PC-9 (cell line): ENCODE data around the gene NFATC1. TPM values are rescaled to one million over a fixed set of nuclear protein-coding genes. Genes with fewer than 3 reads are reported as not detected.

ENCODE experiments used
- BruUV-seq: library from RNA; stranded (reverse); fragments of 400-500 nt; replicated peaks from 2 replicates; lab custom pipeline; 2021; lab: Mats Ljungman, UMichigan
- CTCF ChIA-PET: fragments of 300-600 bp; sonication (Branson Sonifier 250); formaldehyde crosslinking; loops from one replicate; lab custom pipeline; 2022; ENCODE audit warnings: antibody characterized with exemption; lab: Charles Lee
- POLR2A ChIA-PET: fragments of 300-600 bp; sonication (Branson Sonifier 250); formaldehyde crosslinking; loops from one replicate; lab custom pipeline; 2022; ENCODE audit warnings: antibody characterized with exemption; ENCODE audit not compliant: unreplicated experiment; lab: Charles Lee
- DNase-seq, 2 experiments: peaks; one replicate each; pipeline versions ENCODE4 v3.0.0 to v3.0.0-alpha.2; 2015 to 2022; ENCODE audit warnings: mixed read lengths in 1 of 2
- H2AFZ ChIP-seq: fragments of 200-600 bp; sonication (generic); 2 replicates; pipeline ENCODE4 v1.8.1; 2017; ENCODE audit warnings: antibody characterized with exemption
- H3F3A ChIP-seq: fragments of 200-600 bp; sonication (generic); 2 replicates; pipeline ENCODE4 v1.8.1; 2017; ENCODE audit warnings: antibody characterized with exemption, mild to moderate bottlenecking, low read depth; ENCODE audit not compliant: insufficient read depth
- H3K27ac ChIP-seq: fragments of 200-600 bp; sonication (generic); 2 replicates; pipeline ENCODE4 v1.6.1; 2016; ENCODE audit warnings: mixed run types
- H3K27me3 ChIP-seq: fragments of 200-600 bp; sonication (generic); 2 replicates; pipeline ENCODE4 v1.6.1; 2016; ENCODE audit warnings: low read depth, mixed run types; ENCODE audit not compliant: insufficient read depth
- H3K36me3 ChIP-seq: fragments of 200-600 bp; sonication (generic); 2 replicates; pipeline ENCODE4 v1.6.1; 2016; ENCODE audit warnings: low read depth, mixed run types
- H3K4me1 ChIP-seq: fragments of 200-600 bp; sonication (generic); replicated peaks from 2 replicates; pipeline ENCODE4 v1.6.1; 2016; ENCODE audit warnings: mixed run types; ENCODE audit not compliant: insufficient read depth
- H3K4me2 ChIP-seq: fragments of 200-600 bp; sonication (generic); 2 replicates; pipeline ENCODE4 v1.6.1; 2017; ENCODE audit warnings: mixed run types
- H3K4me3 ChIP-seq: fragments of 200-600 bp; sonication (generic); 2 replicates; pipeline ENCODE4 v1.6.1; 2016; ENCODE audit warnings: mixed run types
- H3K79me2 ChIP-seq: fragments of 200-600 bp; sonication (generic); 2 replicates; pipeline ENCODE4 v1.6.1; 2017; ENCODE audit warnings: low read depth, mixed run types
- H3K9me2 ChIP-seq: fragments of 200-600 bp; sonication (generic); 2 replicates; pipeline ENCODE4 v1.8.1; 2017; ENCODE audit warnings: mild to moderate bottlenecking; ENCODE audit not compliant: insufficient read depth
- H3K9me3 ChIP-seq: fragments of 200-600 bp; sonication (generic); 2 replicates; pipeline ENCODE4 v1.8.1; 2016; ENCODE audit warnings: low read depth; ENCODE audit not compliant: insufficient read depth
- H4K20me1 ChIP-seq: fragments of 200-600 bp; sonication (generic); 2 replicates; pipeline ENCODE4 v1.8.1; 2017; ENCODE audit not compliant: insufficient read depth
- EZH2 ChIP-seq: fragments of 200-600 bp; sonication (generic); IDR thresholded peaks from 2 replicates; pipeline ENCODE4 v1.8.0; 2017; ENCODE audit warnings: antibody characterized with exemption, low read depth
- intact Hi-C: fragments of 100-400 bp; cut with micrococcal nuclease; formaldehyde crosslinking; loops from one replicate; pipeline ENCODE4 v1.10.0; 2022; ENCODE audit not compliant: unreplicated experiment
- total RNA-seq: library from RNA; stranded (reverse); gene quantifications from 2 replicates; pipeline ENCODE4 v1.2.3, GENCODE V29; 2021
- TF ChIP-seq, protein P1 (sequence below): fragments of 200-600 bp; sonication (generic); conservative IDR thresholded peaks from 2 replicates; pipeline ENCODE4 v1.6.1; 2017; ENCODE audit warnings: mixed run types, antibody characterized with exemption, mild to moderate bottlenecking, moderate library complexity

NFATC1 gene
- total RNA-seq, 1 experiment from 2014 or later = 2.6 TPM

DNA sequence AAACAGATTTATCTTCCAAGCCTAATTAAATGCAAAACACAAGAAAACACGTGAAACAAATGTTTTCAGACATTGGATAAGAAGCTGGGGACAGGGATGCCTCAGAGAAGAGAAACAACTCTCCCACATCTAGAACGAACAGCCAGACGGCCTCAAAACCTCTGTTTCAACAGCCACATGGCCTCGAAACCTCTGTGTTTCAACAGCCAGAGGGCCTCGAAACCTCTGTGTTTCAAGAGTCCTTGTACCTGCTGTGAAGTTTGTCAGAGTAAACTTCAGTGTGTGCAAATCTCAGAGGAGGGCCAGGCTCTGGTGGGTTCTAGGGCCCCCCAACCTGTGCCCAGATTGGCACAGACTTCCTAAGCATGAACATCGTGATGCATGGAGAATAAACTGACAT lies 43.3 kb upstream of the NFATC1 start:
- no peaks in the 10 kb centered on the region for H3K79me2 ChIP-seq
- no peak overlapping the region for H3K4me3 ChIP-seq
- no peaks in the 10 kb centered on the region for H3K9me2 ChIP-seq
- BruUV-seq = no TSS peak
- H3K4me1 ChIP-seq = no peaks in the 10 kb centered on the region
- no peaks in the 10 kb centered on the region for H3K36me3 ChIP-seq
- no peaks in the 10 kb centered on the region for H3F3A ChIP-seq
- no peaks in the 10 kb centered on the region for H3K9me3 ChIP-seq
- ChIA-PET POLR2A (no interaction called here), CTCF (no interaction called here)
- no peaks in the 10 kb centered on the region for H3K27me3 ChIP-seq
- intact Hi-C loops = no loop called here
- H4K20me1 ChIP-seq = no peaks in the 10 kb centered on the region
- no peak overlapping the region for H3K4me2 ChIP-seq
- H2AFZ ChIP-seq = no peak overlapping the region
- TF ChIP-seq EZH2 = no peak
- TF ChIP-seq, protein P1, sequence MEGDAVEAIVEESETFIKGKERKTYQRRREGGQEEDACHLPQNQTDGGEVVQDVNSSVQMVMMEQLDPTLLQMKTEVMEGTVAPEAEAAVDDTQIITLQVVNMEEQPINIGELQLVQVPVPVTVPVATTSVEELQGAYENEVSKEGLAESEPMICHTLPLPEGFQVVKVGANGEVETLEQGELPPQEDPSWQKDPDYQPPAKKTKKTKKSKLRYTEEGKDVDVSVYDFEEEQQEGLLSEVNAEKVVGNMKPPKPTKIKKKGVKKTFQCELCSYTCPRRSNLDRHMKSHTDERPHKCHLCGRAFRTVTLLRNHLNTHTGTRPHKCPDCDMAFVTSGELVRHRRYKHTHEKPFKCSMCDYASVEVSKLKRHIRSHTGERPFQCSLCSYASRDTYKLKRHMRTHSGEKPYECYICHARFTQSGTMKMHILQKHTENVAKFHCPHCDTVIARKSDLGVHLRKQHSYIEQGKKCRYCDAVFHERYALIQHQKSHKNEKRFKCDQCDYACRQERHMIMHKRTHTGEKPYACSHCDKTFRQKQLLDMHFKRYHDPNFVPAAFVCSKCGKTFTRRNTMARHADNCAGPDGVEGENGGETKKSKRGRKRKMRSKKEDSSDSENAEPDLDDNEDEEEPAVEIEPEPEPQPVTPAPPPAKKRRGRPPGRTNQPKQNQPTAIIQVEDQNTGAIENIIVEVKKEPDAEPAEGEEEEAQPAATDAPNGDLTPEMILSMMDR = no peak
- DNase-seq = no peak
- no peak overlapping the region for H3K27ac ChIP-seq

DNA sequence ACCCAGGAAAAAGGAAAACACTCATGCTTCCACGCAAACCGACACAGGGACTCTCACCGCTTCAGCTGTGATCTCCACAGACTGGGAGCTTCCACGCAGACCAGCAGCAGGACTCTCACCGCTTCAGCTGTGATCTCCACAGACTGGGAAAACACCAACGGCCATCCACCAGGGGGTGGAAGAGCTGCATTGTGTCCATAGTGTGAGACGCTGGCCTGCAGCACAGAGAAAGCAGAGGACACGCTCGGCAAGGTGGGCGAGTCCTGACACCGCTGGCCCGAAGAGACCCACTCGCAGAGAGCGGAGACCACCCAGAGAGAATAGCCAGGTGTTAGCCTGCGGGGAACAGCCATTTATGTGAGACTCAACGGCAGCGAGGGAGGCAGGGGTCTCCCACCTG lies 42.5 kb upstream of the NFATC1 start:
- CTCF ChIA-PET = no interaction called here

DNA sequence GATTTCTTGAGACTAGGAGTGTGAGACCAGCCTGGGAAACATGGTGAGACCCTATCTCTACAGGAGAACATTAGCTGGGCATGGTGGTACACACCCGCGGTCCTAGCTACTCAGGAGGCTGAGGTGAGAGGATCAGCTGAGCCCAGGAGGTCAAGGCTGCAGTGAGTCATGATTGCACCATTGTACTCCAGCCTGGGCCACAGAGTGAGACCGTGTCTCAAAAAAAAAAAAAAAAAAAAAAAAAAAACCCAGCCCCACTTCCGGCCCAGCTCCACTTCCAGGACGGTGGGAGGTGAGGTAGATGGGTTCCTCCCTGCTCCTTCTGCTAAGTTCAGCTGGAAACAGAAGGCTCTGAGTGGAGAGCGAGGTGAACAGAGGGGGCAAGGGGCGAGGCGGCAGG lies 41.4 kb upstream of the NFATC1 start:
- Histone ChIP-seq H4K20me1 (no peaks in the 10 kb centered on the region), H3K27me3 (no peaks in the 10 kb centered on the region), H3K27ac (no peak overlapping the region), H3F3A (no peaks in the 10 kb centered on the region), H3K4me2 (no peak overlapping the region), H3K4me1 (no peaks in the 10 kb centered on the region), H2AFZ (no peak overlapping the region), H3K79me2 (no peaks in the 10 kb centered on the region), H3K36me3 (no peaks in the 10 kb centered on the region), H3K9me2 (no peaks in the 10 kb centered on the region), H3K9me3 (no peaks in the 10 kb centered on the region), H3K4me3 (no peak overlapping the region)
- DNase-seq = no peak
- TF ChIP-seq, protein P1 = no peak
- no peak for TF ChIP-seq EZH2
- intact Hi-C loops = no loop called here
- CTCF ChIA-PET = interaction anchor here (0.7 kb wide), 1 partner anchor 182 kb away, joined by 12 read pairs; no protein-coding TSS in a partner anchor
- no TSS peak for BruUV-seq
- POLR2A ChIA-PET = no interaction called here

More for the DNA sequence above, 42.5 kb upstream of the NFATC1 start:
- intact Hi-C loops = no loop called here
- no peak for DNase-seq
- no TSS peak for BruUV-seq
- TF ChIP-seq EZH2 = no peak
- TF ChIP-seq, protein P1 = no peak
- Histone ChIP-seq H2AFZ (no peak overlapping the region), H3K4me1 (no peaks in the 10 kb centered on the region), H3K9me3 (no peaks in the 10 kb centered on the region), H3F3A (no peaks in the 10 kb centered on the region), H3K4me2 (no peak overlapping the region), H4K20me1 (no peaks in the 10 kb centered on the region), H3K79me2 (no peaks in the 10 kb centered on the region), H3K27ac (no peak overlapping the region), H3K27me3 (no peaks in the 10 kb centered on the region), H3K36me3 (no peaks in the 10 kb centered on the region), H3K4me3 (no peak overlapping the region), H3K9me2 (no peaks in the 10 kb centered on the region)
- POLR2A ChIA-PET = no interaction called here
